Activated T-helper 9 cell treated with anti-CD3 and anti-CD28 coated beads, Interleukin-2, amount 50 U/mL, for 16 hours (primary cell): ENCODE data around the gene SUPT3H.

ENCODE experiments used
- DNase-seq: peaks from one replicate; pipeline ENCODE4 v3.0.0-alpha.2; 2020; ENCODE audit warnings: low read depth

The SUPT3H gene

GRCh38 chr6:44784195-44784594 is 593.5 kb downstream of the SUPT3H start:
- DNase-seq = no peak

GRCh38 chr6:44782892-44783291 is 594.8 kb downstream of the SUPT3H start:
- DNase-seq = no peak

- no peak for DNase-seq
Observed at GRCh38 chr6:44781912-44782597, 595.7 kb downstream of the SUPT3H start.

GRCh38 chr6:44780161-44780560 is 597.6 kb downstream of the SUPT3H start:
- no peak for DNase-seq

GRCh38 chr6:44779130-44779826 is 598.5 kb downstream of the SUPT3H start:
- no peak for DNase-seq
